ENCODE results near the gene HYI.
A peak's percentile ranks its signal among the peaks of the same experiment; 100 is the strongest.
"Not testable (repeated sequence)": the region's sequence is repeated elsewhere in the genome, so short reads cannot be mapped to it uniquely, and the experiment has no call there.

Gene HYI, protein sequence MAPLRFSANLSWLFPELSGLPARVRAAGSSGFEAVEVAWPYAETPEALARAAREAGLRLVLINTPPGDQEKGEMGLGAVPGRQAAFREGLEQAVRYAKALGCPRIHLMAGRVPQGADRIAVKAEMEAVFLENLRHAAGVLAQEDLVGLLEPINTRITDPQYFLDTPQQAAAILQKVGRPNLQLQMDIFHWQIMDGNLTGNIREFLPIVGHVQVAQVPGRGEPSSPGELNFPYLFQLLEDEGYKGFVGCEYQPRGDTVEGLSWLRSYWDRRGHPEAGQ

DNA sequence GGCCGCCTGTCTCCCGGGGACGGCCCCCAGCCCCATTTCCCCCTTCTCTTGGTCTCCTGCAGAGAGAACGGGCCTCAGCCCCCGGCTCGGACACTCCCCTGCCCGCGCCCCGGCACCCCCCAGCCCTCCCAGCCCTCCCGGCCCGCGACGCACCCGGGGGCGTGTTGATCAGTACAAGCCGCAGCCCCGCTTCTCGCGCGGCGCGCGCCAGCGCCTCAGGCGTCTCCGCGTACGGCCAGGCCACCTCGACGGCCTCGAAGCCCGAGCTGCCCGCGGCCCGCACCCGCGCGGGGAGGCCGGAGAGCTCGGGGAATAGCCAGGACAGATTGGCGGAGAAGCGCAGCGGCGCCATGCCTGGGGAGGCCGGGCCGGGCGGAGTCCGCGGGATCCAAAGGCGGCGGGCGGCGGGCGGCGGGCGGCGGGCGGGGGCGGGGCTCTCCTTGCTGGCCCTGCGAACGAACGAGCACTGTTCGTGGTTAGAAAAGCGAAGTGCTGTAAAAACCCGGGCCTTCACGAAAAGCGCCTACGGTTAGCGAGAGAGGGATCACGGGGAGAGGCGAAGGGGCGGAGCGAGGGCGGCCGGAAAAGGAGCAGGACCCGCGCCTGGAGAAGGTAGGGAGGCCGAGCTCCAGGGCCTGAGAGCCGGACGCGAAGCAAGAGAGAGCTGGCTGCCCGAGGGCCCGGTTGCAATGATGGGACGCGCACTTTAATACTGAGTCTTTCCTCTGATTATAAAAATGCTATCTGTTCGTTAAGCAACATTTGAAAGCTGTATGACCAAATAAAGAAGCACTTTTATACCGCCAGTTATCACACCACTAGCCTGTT lies at the start of gene HYI:
TSS of gene HYI (minus strand) at position 490 of the 828 bp plus-strand sequence. CDS start at position 352, 138 bp downstream.
- H3K4me1 ChIP-seq (ENCODE audit: control insufficient read depth, insufficient read depth, low read length) = peaks cover 10% of the 10 kb centered on the region
- H3K36me3 ChIP-seq (ENCODE audit: control insufficient read depth, insufficient read depth, low read length) = peaks cover 31% of the 10 kb centered on the region
- H3K27me3 ChIP-seq (ENCODE audit: control insufficient read depth, insufficient read depth, low read length) = no peaks in the 10 kb centered on the region
- H3K9me3 ChIP-seq (ENCODE audit: control insufficient read depth, low read length) = no peaks in the 10 kb centered on the region
- H3K9ac ChIP-seq (ENCODE audit: low read length) = peak within 1 kb of the TSS; percentile 65
- H3K4me3 ChIP-seq (ENCODE audit: low read length) = peak within 1 kb of the TSS; percentile 34

DNA sequence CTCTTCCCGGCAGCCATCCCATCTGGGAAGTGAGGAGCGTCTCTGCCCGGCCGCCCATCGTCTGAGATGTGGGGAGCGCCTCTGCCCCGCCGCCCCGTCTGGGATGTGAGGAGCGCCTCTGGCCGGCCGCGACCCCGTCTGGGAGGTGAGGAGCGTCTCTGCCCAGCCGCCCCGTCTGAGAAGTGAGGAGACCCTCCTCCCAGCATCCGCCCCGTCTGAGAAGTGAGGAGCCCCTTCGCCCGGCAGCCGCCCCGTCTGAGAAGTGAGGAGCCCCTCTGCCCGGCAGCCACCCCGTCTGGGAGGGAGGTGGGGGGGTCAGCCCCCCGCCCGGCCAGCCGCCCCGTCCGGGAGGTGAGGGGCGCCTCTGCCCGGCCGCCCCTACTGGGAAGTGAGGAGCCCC lies 48.1 kb upstream of the HYI start:
- not testable (repeated sequence) for H3K9ac ChIP-seq (ENCODE audit: low read length); H3K27me3 ChIP-seq (ENCODE audit: control insufficient read depth, insufficient read depth, low read length); H3K36me3 ChIP-seq (ENCODE audit: control insufficient read depth, insufficient read depth, low read length); H3K4me1 ChIP-seq (ENCODE audit: control insufficient read depth, insufficient read depth, low read length); H3K9me3 ChIP-seq (ENCODE audit: control insufficient read depth, low read length); H3K4me3 ChIP-seq (ENCODE audit: low read length)

DNA sequence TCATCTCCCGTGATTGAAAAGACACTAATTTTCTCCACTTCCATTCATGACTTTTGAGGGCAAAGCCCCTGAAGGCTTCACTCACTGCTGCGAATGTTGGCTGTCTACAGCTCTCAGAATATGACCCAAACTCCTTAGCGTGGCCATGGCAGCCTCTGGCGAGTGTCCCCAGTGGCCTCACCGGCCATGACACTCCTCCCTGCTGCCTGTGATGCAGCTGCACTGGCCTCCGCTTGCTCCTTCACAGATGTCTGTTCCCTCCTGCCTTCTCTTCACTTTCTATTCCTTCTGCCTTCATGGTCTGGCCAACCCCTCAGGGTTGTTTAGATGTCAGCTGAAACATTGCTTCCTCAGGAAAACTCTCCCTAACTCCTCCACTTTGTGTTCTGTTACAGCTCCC lies 46.2 kb upstream of the HYI start:
- no peaks in the 10 kb centered on the region for H3K4me1 ChIP-seq (ENCODE audit: control insufficient read depth, insufficient read depth, low read length)
- H3K9me3 ChIP-seq (ENCODE audit: control insufficient read depth, low read length) = no peaks in the 10 kb centered on the region
- H3K36me3 ChIP-seq (ENCODE audit: control insufficient read depth, insufficient read depth, low read length) = no peaks in the 10 kb centered on the region
- no peaks in the 10 kb centered on the region for H3K27me3 ChIP-seq (ENCODE audit: control insufficient read depth, insufficient read depth, low read length)
- H3K9ac ChIP-seq (ENCODE audit: low read length) = no peak overlapping the region
- no peak overlapping the region for H3K4me3 ChIP-seq (ENCODE audit: low read length)

DNA sequence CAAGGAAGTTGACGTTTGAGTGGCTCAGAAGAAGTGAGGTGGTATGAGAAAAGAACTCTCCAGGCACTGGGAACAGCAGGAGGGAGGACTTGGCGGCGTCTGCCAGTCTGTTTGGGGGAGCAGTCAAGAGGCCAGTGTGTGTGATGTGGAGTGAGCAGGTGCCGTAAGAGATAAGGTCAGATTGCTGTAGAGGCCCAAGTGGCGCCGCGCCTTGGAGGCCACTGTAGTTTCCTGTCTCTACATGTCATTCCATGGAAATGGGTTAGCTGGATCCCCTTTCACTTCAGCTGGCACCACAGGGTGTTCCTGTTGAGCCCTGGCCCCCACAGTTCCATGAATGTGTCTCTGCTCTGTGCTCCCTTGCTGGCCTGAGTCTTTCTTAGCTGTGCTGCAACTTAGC lies 41.5 kb upstream of the HYI start:
- H3K9ac ChIP-seq (ENCODE audit: low read length) = no peak overlapping the region
- no peak overlapping the region for H3K4me3 ChIP-seq (ENCODE audit: low read length)
- H3K27me3 ChIP-seq (ENCODE audit: control insufficient read depth, insufficient read depth, low read length) = no peaks in the 10 kb centered on the region
- no peaks in the 10 kb centered on the region for H3K36me3 ChIP-seq (ENCODE audit: control insufficient read depth, insufficient read depth, low read length)
- no peaks in the 10 kb centered on the region for H3K4me1 ChIP-seq (ENCODE audit: control insufficient read depth, insufficient read depth, low read length)
- no peaks in the 10 kb centered on the region for H3K9me3 ChIP-seq (ENCODE audit: control insufficient read depth, low read length)

DNA sequence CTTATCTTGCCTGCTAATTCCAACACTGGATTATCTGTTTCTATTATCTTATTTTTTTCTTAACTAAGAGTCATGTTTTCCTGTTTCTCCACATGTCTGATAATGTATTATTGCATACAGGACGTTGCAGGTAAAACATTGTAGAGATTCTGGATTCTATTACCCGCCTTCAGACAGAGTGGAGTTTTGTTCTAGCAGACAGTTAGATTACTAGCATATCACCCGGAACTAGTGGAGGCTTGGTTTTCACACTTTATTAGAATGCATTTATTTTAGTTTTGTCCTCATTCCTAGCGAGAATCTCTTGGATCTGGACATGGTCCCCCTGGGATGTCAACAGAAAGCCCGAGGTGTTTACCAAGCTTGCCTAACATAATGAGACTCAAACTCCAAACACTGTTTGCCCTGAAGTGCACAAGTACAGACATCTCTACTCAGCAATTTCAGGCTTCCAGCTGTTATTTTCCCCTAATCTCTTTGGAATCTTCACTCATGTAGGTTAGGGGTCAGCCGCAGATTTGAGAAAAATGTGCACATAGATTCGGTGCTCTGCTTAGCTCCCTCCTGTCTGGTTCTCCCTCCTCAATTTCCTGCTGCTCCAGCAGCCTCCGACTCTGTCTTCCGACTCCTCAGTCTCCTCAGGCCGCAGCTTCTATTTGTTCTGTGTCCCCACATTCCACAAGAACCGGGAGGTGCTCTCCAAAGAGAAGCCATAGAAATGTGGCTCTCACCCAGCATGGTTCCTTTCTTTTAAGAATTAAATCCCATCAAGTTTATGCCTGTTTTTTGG lies 40.1 kb upstream of the HYI start:
- H3K36me3 ChIP-seq (ENCODE audit: control insufficient read depth, insufficient read depth, low read length) = no peaks in the 10 kb centered on the region
- H3K27me3 ChIP-seq (ENCODE audit: control insufficient read depth, insufficient read depth, low read length) = no peaks in the 10 kb centered on the region
- no peak overlapping the region for H3K9ac ChIP-seq (ENCODE audit: low read length)
- H3K9me3 ChIP-seq (ENCODE audit: control insufficient read depth, low read length) = no peaks in the 10 kb centered on the region
- H3K4me3 ChIP-seq (ENCODE audit: low read length) = no peak overlapping the region
- H3K4me1 ChIP-seq (ENCODE audit: control insufficient read depth, insufficient read depth, low read length) = no peaks in the 10 kb centered on the region

DNA sequence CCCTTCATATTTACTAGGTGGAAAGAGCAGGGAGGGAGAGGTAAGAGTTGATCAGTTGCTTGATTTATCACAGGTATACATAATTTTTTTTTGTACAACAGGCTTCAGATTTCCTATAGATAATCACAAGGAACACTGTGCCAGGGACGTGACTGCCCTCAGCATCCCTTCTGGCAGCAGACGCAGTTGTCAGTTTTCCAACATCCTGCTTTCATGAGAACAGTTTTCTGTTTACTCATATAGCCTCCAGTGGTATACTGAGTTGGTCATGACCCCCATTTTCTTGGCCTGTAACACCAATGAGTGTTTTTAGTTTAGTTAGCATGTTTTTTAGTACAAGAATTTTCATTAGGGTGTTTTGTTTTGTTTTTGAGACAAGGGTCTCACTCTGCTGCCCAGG lies 39.1 kb upstream of the HYI start:
- no peaks in the 10 kb centered on the region for H3K27me3 ChIP-seq (ENCODE audit: control insufficient read depth, insufficient read depth, low read length)
- no peaks in the 10 kb centered on the region for H3K4me1 ChIP-seq (ENCODE audit: control insufficient read depth, insufficient read depth, low read length)
- no peak overlapping the region for H3K9ac ChIP-seq (ENCODE audit: low read length)
- no peak overlapping the region for H3K4me3 ChIP-seq (ENCODE audit: low read length)
- H3K36me3 ChIP-seq (ENCODE audit: control insufficient read depth, insufficient read depth, low read length) = no peaks in the 10 kb centered on the region
- H3K9me3 ChIP-seq (ENCODE audit: control insufficient read depth, low read length) = no peaks in the 10 kb centered on the region

DNA sequence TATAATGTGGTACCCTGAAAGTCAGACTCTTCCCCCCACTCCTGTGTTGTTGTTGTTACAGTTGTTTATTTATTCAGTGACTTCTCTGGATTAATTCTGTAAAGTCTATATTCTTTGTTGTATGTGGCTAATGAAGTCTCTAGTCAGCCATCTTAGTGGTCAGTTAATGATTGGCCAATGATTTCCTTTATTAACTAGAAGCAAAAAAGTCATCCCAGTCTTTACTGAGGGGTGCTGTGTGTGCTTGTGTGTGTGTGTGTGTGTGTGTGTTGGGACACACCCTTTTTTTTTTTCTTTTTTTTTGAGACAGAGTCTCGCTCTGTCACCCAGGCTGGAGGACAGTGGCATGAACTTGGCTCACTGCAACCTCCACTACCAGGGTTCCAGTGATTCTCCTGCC lies 37.3 kb upstream of the HYI start:
- no peaks in the 10 kb centered on the region for H3K36me3 ChIP-seq (ENCODE audit: control insufficient read depth, insufficient read depth, low read length)
- no peaks in the 10 kb centered on the region for H3K9me3 ChIP-seq (ENCODE audit: control insufficient read depth, low read length)

DNA sequence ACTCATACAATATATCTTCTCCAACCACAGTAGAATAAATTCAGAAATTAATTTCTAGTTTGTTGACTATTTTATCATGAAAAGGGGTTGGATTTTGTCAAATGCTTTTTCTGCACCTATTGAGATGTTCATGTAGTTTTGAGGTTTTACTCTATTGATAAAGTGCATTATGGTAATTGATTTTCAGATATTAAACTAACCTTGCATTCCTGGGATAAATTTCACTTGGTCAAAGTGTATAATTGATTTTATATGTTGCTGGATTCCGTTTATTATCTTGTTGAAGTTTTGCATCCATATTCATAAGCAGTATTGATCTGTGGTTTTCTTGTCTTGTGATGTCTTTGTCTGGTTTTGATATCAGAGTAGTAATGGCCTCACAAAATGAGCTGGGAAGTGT lies 34.4 kb upstream of the HYI start:
- H3K9ac ChIP-seq (ENCODE audit: low read length) = no peak overlapping the region
- no peaks in the 10 kb centered on the region for H3K27me3 ChIP-seq (ENCODE audit: control insufficient read depth, insufficient read depth, low read length)
- no peaks in the 10 kb centered on the region for H3K9me3 ChIP-seq (ENCODE audit: control insufficient read depth, low read length)
- H3K4me1 ChIP-seq (ENCODE audit: control insufficient read depth, insufficient read depth, low read length) = no peaks in the 10 kb centered on the region
- H3K4me3 ChIP-seq (ENCODE audit: low read length) = no peak overlapping the region
- H3K36me3 ChIP-seq (ENCODE audit: control insufficient read depth, insufficient read depth, low read length) = no peaks in the 10 kb centered on the region

More for the DNA sequence above, 37.3 kb upstream of the HYI start:
- H3K27me3 ChIP-seq (ENCODE audit: control insufficient read depth, insufficient read depth, low read length) = no peaks in the 10 kb centered on the region
- no peak overlapping the region for H3K4me3 ChIP-seq (ENCODE audit: low read length)
- no peak overlapping the region for H3K9ac ChIP-seq (ENCODE audit: low read length)
- H3K4me1 ChIP-seq (ENCODE audit: control insufficient read depth, insufficient read depth, low read length) = no peaks in the 10 kb centered on the region

DNA sequence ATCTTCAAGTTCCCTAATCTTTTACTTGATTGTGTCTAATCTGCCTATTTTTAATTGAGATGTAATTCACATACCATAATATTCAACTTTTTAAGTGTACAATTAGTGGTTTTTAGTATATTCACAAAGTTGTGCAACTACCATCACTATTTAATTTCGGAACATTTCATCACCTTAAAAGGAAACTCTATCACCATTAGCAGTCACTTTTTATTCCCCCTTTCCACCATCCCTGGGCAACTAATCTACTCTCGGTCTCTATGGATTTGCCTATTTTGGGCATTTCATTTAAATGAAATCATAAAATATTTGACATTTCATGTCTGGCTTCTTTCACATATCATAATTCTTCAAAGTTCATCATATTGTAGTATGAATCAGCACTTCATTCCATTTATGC lies 30.6 kb upstream of the HYI start:
- Histone ChIP-seq H3K4me1 (ENCODE audit: control insufficient read depth, insufficient read depth, low read length) (no peaks in the 10 kb centered on the region), H3K9me3 (ENCODE audit: control insufficient read depth, low read length) (no peaks in the 10 kb centered on the region), H3K36me3 (ENCODE audit: control insufficient read depth, insufficient read depth, low read length) (no peaks in the 10 kb centered on the region), H3K4me3 (ENCODE audit: low read length) (no peak overlapping the region), H3K27me3 (ENCODE audit: control insufficient read depth, insufficient read depth, low read length) (no peaks in the 10 kb centered on the region), H3K9ac (ENCODE audit: low read length) (no peak overlapping the region)

DNA sequence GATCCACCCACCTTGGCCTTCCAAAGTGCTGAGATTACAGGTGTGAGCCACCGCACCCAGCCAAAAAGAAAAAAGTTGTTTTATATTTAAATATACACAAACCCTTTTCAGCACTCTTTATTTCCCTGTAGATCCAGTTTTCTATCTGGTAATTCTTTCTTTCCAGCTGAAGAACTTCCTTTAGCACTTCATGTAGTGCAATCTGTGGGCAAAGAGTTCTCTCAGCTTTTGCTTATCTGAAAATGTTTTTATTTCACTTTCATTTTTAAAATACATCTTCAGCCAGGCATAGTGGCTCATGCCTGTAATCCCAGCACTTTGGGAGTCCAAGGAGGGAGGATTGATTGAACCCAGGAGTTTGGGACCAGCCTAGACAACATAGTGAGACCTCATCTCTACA lies 28.5 kb upstream of the HYI start:
- Histone ChIP-seq H3K4me1 (ENCODE audit: control insufficient read depth, insufficient read depth, low read length) (no peaks in the 10 kb centered on the region), H3K36me3 (ENCODE audit: control insufficient read depth, insufficient read depth, low read length) (no peaks in the 10 kb centered on the region), H3K4me3 (ENCODE audit: low read length) (no peak overlapping the region), H3K9me3 (ENCODE audit: control insufficient read depth, low read length) (no peaks in the 10 kb centered on the region), H3K9ac (ENCODE audit: low read length) (no peak overlapping the region), H3K27me3 (ENCODE audit: control insufficient read depth, insufficient read depth, low read length) (no peaks in the 10 kb centered on the region)

DNA sequence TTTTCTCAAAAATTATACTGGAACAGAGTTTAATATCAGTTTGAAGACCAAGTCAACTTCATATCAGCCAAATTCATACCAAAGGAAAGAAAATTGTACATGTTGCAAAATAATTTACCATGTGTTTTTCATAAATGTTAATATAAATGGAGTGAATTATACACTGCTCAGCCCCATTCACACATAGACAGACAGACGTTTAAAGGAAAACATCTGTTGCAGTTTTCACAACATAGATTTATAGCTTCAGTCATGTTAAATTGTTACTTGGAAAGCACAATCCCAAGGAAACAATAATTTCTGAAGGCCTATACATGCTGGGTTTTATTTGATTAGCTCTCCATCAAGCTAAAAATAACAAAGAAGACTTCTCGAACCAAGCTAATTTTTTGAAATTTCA lies 27.8 kb upstream of the HYI start:
- H3K9me3 ChIP-seq (ENCODE audit: control insufficient read depth, low read length) = no peaks in the 10 kb centered on the region

DNA sequence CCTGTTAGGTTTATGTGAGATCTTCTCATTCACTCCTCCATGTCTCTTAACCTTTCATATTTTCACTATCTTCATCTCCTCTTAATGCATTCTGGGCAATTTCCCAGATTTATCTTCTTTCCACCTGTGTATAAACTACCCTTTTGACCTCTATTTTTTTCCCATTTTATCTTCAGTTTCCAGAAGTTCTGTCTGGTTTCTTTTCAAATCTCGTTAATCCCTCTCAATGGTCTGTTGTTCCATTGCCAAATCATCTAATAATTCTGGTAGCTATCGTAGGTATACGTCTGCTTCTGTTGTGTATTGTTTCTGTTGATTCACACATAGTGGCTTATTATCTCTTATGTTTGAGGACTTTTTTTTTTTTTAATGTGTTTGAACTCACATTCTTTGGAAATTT lies 25.7 kb upstream of the HYI start:
- H3K4me3 ChIP-seq (ENCODE audit: low read length) = no peak overlapping the region
- no peaks in the 10 kb centered on the region for H3K4me1 ChIP-seq (ENCODE audit: control insufficient read depth, insufficient read depth, low read length)
- H3K9me3 ChIP-seq (ENCODE audit: control insufficient read depth, low read length) = no peaks in the 10 kb centered on the region
- H3K36me3 ChIP-seq (ENCODE audit: control insufficient read depth, insufficient read depth, low read length) = no peaks in the 10 kb centered on the region
- no peaks in the 10 kb centered on the region for H3K27me3 ChIP-seq (ENCODE audit: control insufficient read depth, insufficient read depth, low read length)
- H3K9ac ChIP-seq (ENCODE audit: low read length) = no peak overlapping the region

More for the DNA sequence above, 27.8 kb upstream of the HYI start:
- no peaks in the 10 kb centered on the region for H3K36me3 ChIP-seq (ENCODE audit: control insufficient read depth, insufficient read depth, low read length)
- no peaks in the 10 kb centered on the region for H3K4me1 ChIP-seq (ENCODE audit: control insufficient read depth, insufficient read depth, low read length)
- H3K9ac ChIP-seq (ENCODE audit: low read length) = no peak overlapping the region
- no peaks in the 10 kb centered on the region for H3K27me3 ChIP-seq (ENCODE audit: control insufficient read depth, insufficient read depth, low read length)
- no peak overlapping the region for H3K4me3 ChIP-seq (ENCODE audit: low read length)

All from mucosa of stomach (tissue), 1 donor.